GM12891 (cell line): ENCODE measurements around the gene MARK1.

Experiments used
- DNase-seq: peaks from one replicate; pipeline ENCODE4 v3.0.0; 2011; ENCODE audit warnings: low spot score; ENCODE audit not compliant: insufficient read length
- FAIRE-seq: peaks from 2 replicates; lab custom pipeline; 2011; peaks lifted over from hg19 to GRCh38; lab: Jason Lieb, UNC
- PAX5 ChIP-seq: IDR thresholded peaks from 2 replicates; pipeline ENCODE4 v1.6.1; 2011; ENCODE audit warnings: low read length, moderate library complexity, mild to moderate bottlenecking; ENCODE audit not compliant: insufficient read depth, severe bottlenecking
- POLR2A ChIP-seq: IDR thresholded peaks from 2 replicates; pipeline ENCODE4 v1.6.1; 2011; ENCODE audit warnings: low read depth, low read length, control low read depth
- POLR2AphosphoS5 ChIP-seq: IDR thresholded peaks from 2 replicates; pipeline ENCODE4 v1.6.1; 2011; ENCODE audit warnings: low read depth, low read length, control low read depth
- POU2F2 ChIP-seq: IDR thresholded peaks from 2 replicates; pipeline ENCODE4 v1.6.1; 2011; ENCODE audit warnings: low read depth, mild to moderate bottlenecking, control low read depth, low read length, moderate library complexity
- SPI1 ChIP-seq: IDR thresholded peaks from 2 replicates; pipeline ENCODE4 v1.6.1; 2011; ENCODE audit warnings: low read depth, low read length, control low read depth
- TAF1 ChIP-seq: IDR thresholded peaks from 2 replicates; pipeline ENCODE4 v1.6.1; 2011; ENCODE audit warnings: low read depth, low read length, control low read depth

The MARK1 gene

GRCh38 chr1:220507085-220507484 is 20.9 kb upstream of the MARK1 start:
- TF ChIP-seq POU2F2 (no peak), POLR2A (no peak), SPI1 (no peak), POLR2AphosphoS5 (no peak), TAF1 (no peak), PAX5 (no peak)
- DNase-seq (no peak), FAIRE-seq (no peak)

DNA sequence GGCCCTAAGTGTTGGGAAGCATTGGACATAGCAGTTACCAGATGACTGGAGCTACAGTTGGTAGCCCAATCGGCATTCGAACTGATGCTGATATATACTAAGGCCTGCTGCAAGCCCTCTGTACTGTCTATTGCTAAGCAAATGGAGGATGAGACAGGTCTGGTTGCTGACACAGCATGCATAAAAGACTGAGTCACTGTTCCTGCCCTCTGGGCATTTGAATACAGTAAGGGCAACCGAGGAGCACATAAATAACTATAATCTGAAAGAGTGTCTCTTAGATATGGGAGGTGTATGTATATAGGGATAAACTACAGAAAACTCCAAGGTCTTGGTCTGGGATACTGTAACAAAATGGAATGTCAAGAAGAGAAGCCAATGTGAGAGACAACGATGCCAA is 16.8 kb upstream of the MARK1 start:
- FAIRE-seq = no peak
- TF ChIP-seq POU2F2 (no peak), PAX5 (no peak), POLR2A (no peak), TAF1 (no peak)
- DNase-seq = no peak

GRCh38 chr1:220511785-220512184 is 16.2 kb upstream of the MARK1 start:
- FAIRE-seq (no peak), DNase-seq (no peak)
- no peak for TF ChIP-seq POLR2AphosphoS5
- TF ChIP-seq TAF1 = no peak
- TF ChIP-seq POLR2A = no peak
- TF ChIP-seq POU2F2 = no peak
- no peak for TF ChIP-seq SPI1
- TF ChIP-seq PAX5 = no peak

DNA sequence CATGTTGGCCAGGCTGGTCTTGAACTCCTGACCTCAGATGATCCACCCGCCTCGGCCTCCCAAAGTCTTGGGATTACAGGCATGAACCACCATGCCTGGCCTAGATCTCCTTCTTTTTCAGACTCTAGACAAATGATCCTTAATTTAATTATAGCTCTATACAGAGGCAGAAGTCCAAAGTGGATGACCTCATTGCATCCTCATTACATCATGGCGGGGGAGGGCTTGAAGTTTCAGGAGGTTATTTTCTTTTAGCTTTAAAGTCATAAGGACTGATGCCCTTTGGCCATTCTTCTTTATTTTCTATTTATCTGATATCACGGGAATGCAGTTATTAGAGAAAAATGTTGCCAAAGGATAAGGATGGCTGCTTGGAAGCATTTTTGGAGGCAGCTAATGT is 14.1 kb upstream of the MARK1 start:
- FAIRE-seq (no peak), DNase-seq (no peak)
- TF ChIP-seq POLR2A (no peak), POLR2AphosphoS5 (no peak), PAX5 (no peak), SPI1 (no peak), TAF1 (no peak), POU2F2 (no peak)

DNA sequence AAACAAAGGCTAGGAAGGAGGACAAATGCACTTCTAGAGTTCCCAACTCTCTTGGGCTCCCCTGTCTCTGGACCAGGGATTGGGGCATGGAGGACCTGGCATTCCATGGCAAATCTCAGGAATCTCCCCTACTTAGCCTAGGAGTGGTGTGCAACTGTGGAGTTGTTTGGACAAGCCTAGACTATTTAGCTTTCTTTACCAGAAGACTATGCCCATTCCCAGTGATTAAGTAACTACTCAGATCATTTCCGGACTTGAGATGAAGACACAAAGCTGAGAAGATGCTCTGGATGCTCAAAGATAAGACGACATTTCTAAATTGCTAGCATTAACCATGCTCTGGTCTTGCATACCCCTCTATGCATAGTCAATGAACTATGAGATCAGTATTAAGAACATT is 13.7 kb upstream of the MARK1 start:
- no peak for DNase-seq
- no peak for TF ChIP-seq TAF1
- no peak for TF ChIP-seq POLR2A
- TF ChIP-seq PAX5 = no peak
- FAIRE-seq = no peak

- DNase-seq = no peak
- no peak for FAIRE-seq
- TF ChIP-seq POU2F2 (no peak), POLR2AphosphoS5 (no peak), PAX5 (no peak), SPI1 (no peak), TAF1 (no peak), POLR2A (no peak)
Observed at GRCh38 chr1:220516014-220516721, 11.8 kb upstream of the MARK1 start.

- no peak for FAIRE-seq
- DNase-seq = no peak
- TF ChIP-seq POLR2A = no peak
- TF ChIP-seq POU2F2 = no peak
- TF ChIP-seq TAF1 = no peak
Observed at GRCh38 chr1:220516722-220517042, 11.3 kb upstream of the MARK1 start.

DNA sequence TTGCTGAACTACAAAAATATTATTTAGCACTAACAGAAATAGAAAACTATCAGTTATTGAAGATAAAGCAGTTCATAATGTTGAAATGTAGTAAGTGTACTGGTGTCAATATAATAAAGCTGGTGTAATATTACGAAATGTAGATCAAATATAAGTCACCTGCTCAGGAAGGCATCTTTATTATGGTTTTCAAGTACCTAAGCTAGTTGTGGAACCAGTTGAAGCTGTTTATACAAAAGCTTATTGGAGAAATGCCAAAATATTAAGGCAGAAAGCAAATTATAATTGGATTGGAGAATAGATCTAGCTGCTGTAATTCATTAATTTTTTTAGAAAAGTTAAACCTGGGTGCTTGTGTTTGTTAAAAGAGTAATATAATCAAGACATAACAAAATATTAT is 6.2 kb upstream of the MARK1 start:
- DNase-seq (no peak), FAIRE-seq (no peak)
- TF ChIP-seq POU2F2 (no peak), SPI1 (no peak), TAF1 (no peak), PAX5 (no peak), POLR2AphosphoS5 (no peak), POLR2A (no peak)

DNA sequence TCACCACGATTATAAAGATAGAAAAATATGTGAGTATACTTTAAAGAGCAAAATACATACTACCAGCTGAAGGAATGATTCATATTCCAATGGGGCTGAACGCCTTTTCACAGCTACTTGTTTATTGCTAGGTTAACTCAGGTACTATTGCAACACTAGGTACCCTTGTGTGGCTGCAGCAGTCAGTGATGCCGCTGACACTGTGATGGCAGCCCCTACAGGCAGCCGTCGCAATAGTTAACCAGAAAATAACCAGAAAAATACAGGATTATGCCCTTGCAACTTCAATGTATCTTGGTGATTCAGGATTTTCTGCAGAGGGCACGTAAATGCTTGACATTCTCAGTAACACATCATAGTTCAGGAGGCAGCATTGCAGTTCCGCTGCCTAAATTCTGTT is 1.6 kb upstream of the MARK1 start:
- no peak for FAIRE-seq

DNA sequence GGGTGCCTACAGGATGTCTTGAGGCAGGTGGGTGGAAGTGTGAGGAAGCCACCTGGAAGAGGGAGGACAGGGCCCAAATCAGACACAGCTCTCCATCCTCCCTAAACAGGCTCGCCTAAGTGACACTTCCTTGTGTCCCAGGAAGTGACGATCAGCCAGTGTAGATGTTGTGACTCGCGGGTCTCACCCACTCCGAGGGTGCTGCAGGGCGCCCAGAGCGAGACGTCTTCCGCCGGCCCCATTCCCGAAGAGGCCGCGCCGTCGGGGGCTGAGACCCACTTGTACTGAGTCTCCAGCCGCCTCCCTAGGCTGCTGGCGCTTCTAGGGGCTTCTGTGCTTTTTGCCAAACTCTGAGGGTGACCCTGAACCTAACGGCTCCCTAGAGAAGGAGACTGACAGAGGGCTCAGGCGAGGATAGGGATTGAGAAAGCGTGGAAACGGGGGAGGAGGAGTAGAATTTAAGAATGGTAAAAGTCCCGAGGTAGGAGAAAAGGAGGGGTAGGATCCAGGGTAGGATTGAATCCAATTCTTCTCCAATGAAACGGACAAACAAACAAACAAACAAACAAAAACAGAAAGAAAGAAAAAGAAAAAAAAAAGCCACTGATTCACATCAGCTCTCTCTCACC is 543 bp upstream of the MARK1 start:
- FAIRE-seq (no peak), DNase-seq (no peak)
- TF ChIP-seq PAX5 (no peak), POLR2A (no peak), TAF1 (no peak), SPI1 (no peak), POU2F2 (no peak), POLR2AphosphoS5 (no peak)

More for the DNA sequence above, 1.6 kb upstream of the MARK1 start:
- TF ChIP-seq POLR2A (no peak), POU2F2 (no peak), TAF1 (no peak), POLR2AphosphoS5 (no peak), SPI1 (no peak), PAX5 (no peak)
- DNase-seq = no peak
